SK-N-MC (cell line): Measurements from ENCODE around the gene MOXD1.

ENCODE experiments used
- DNase-seq: peaks from one replicate; pipeline ENCODE4 v3.0.0-alpha.2; 2011; ENCODE audit warnings: low read depth, low spot score
- H3K27ac ChIP-seq: fragments of 200-600 bp; sonication (generic); 2 replicates; pipeline ENCODE4 v1.5.1; 2016; ENCODE audit warnings: mixed run types
- H3K36me3 ChIP-seq: fragments of 200-600 bp; sonication (generic); 2 replicates; pipeline ENCODE4 v1.6.1; 2017; ENCODE audit warnings: antibody characterized with exemption, low read length, mixed read lengths; ENCODE audit not compliant: insufficient read depth
- H3K4me3 ChIP-seq: fragments of 200-600 bp; sonication (generic); 2 replicates; pipeline ENCODE4 v1.5.1; 2016
- H3K9ac ChIP-seq: fragments of 200-600 bp; sonication (generic); 2 replicates; pipeline ENCODE4 v1.8.0; 2017; ENCODE audit warnings: mixed run types, mixed read lengths; ENCODE audit not compliant: insufficient read length
- H3K9me3 ChIP-seq: fragments of 200-600 bp; sonication (generic); 2 replicates; pipeline ENCODE4 v1.6.1; 2017; ENCODE audit warnings: low read depth, mild to moderate bottlenecking, antibody characterized with exemption, low read length, moderate library complexity, mixed read lengths
- EZH2 ChIP-seq: fragments of 200-600 bp; sonication (generic); IDR thresholded peaks from one replicate; pipeline ENCODE4 v1.6.1; 2017; ENCODE audit warnings: antibody characterized with exemption
- FOXP2 ChIP-seq: optimal IDR thresholded peaks from 2 replicates; pipeline ENCODE3; 2011; ENCODE audit warnings: mild to moderate bottlenecking, moderate library complexity; ENCODE audit not compliant: insufficient read depth; ENCODE audit errors: extremely low read length, control extremely low read depth
- POLR2AphosphoS5 ChIP-seq: IDR thresholded peaks from 2 replicates; pipeline ENCODE4 v1.6.1; 2012; ENCODE audit warnings: mild to moderate bottlenecking, low read depth, low read length, borderline replicate concordance

The MOXD1 gene

DNA sequence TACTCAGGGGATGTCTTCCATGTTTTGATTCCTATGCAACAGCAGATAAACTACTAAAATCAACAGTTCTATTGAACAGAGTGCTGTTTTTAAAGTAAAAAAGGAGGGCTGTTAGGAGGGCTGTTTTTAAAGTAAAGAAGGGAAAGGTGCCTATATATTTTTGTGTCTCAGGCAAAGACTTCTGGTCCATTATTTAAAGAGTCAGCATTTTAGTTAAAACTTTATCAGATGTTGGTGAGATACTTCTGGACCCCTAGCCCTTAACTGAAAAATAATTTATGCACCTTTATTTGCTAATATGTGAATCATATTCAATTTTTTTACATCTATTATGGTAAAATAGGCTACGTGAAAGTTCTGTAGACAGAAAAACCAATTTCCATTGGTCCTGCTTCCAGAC lies 144.8 kb downstream of the MOXD1 start:
- DNase-seq: no peak
- TF ChIP-seq EZH2 (no peak), FOXP2 (no peak), POLR2AphosphoS5 (no peak)
- H3K9me3 ChIP-seq: no peaks in the 10 kb centered on the region
- no peak overlapping the region for H3K27ac ChIP-seq
- H3K9ac ChIP-seq: no peak overlapping the region
- H3K36me3 ChIP-seq: no peaks in the 10 kb centered on the region
- no peak overlapping the region for H3K4me3 ChIP-seq

DNA sequence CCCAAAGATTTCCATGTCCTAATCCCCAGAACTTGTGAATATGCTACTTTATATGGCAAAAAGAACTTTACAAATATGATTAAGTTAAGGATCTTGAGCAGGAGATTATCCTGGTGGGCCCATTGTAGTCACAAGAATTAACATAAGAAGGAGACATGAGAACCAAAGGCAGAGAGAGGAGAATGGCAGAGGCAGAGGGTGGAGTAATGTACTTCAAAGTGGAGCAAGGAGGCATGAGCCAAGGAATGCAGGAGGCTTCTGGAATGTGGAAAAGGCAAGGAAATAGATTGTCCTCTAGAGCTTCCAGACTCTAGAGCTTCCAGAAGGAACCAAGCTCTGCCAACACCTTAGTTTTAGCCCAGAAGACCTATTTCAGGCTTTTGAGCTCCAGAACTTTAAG lies 147.4 kb downstream of the MOXD1 start:
- H3K4me3 ChIP-seq: no peak overlapping the region
- no peak for DNase-seq

GRCh38 chr6:132253211-132253610 lies 148.1 kb downstream of the MOXD1 start:
- Histone ChIP-seq H3K27ac (no peak overlapping the region), H3K4me3 (no peak overlapping the region), H3K36me3 (no peaks in the 10 kb centered on the region), H3K9ac (no peak overlapping the region), H3K9me3 (no peaks in the 10 kb centered on the region)
- no peak for TF ChIP-seq POLR2AphosphoS5
- no peak for TF ChIP-seq FOXP2
- TF ChIP-seq EZH2: no peak
- DNase-seq: no peak

More for the DNA sequence above, 147.4 kb downstream of the MOXD1 start:
- no peak for TF ChIP-seq FOXP2
- no peak for TF ChIP-seq POLR2AphosphoS5
- TF ChIP-seq EZH2: no peak
- Histone ChIP-seq H3K27ac (no peak overlapping the region), H3K9me3 (no peaks in the 10 kb centered on the region), H3K9ac (no peak overlapping the region), H3K36me3 (no peaks in the 10 kb centered on the region)

GRCh38 chr6:132252113-132252512 lies 149.2 kb downstream of the MOXD1 start:
- TF ChIP-seq EZH2 (no peak), FOXP2 (no peak), POLR2AphosphoS5 (no peak)
- no peaks in the 10 kb centered on the region for H3K36me3 ChIP-seq

GRCh38 chr6:132251711-132252110 lies 149.6 kb downstream of the MOXD1 start:
- H3K9ac ChIP-seq: no peak overlapping the region
- TF ChIP-seq POLR2AphosphoS5 (no peak), FOXP2 (no peak), EZH2 (no peak)
- H3K27ac ChIP-seq: no peak overlapping the region
- H3K9me3 ChIP-seq: no peaks in the 10 kb centered on the region
- no peak overlapping the region for H3K4me3 ChIP-seq
- no peaks in the 10 kb centered on the region for H3K36me3 ChIP-seq
- no peak for DNase-seq

More at GRCh38 chr6:132252113-132252512, 149.2 kb downstream of the MOXD1 start:
- no peak for DNase-seq
- Histone ChIP-seq H3K27ac (no peak overlapping the region), H3K9ac (no peak overlapping the region), H3K9me3 (no peaks in the 10 kb centered on the region), H3K4me3 (no peak overlapping the region)

DNA sequence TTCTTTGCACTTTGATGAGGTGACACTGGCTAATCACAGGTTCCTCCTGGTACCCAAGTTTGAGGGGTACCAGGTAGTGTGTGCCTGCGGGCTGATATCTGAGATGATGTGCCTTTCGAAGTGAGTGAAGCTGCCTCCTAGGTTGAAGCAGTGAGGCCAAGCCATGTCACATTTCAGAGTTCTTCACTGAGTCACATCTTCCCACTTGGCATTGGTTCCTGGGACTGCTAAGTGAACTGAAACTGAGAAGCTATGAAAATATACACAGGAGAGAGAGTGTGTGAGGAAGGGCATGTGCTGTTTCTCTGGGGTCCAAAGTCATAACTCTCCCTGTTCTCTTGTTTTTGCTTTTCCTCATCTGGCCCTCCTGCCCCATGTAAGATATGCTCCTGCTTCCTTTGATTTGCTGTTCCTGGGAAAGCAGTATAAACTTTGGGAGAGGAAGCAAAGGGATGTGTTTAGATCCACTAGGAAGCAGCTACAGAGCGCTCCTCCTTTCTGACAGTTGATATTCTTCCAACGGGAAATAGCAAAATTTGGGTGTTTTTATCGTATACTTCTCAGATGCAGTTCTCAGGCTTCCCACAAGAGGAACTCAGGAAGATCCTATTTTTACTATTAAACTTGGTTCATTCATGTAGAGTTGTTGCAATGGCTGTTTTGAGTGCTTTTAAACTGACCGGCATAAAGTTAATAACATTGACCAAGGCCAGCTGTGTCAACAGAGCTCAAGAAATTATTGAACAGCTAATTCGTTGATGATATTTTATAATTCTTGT lies 153.7 kb downstream of the MOXD1 start:
- no peaks in the 10 kb centered on the region for H3K36me3 ChIP-seq
- H3K9ac ChIP-seq: no peak overlapping the region

GRCh38 chr6:132246632-132247270 lies 154.5 kb downstream of the MOXD1 start:
- DNase-seq: no peak
- no peaks in the 10 kb centered on the region for H3K9me3 ChIP-seq
- no peaks in the 10 kb centered on the region for H3K36me3 ChIP-seq
- no peak for TF ChIP-seq FOXP2
- no peak for TF ChIP-seq EZH2
- no peak for TF ChIP-seq POLR2AphosphoS5
- no peak overlapping the region for H3K27ac ChIP-seq
- no peak overlapping the region for H3K4me3 ChIP-seq
- no peak overlapping the region for H3K9ac ChIP-seq

More for the DNA sequence above, 153.7 kb downstream of the MOXD1 start:
- TF ChIP-seq EZH2 (no peak), FOXP2 (no peak), POLR2AphosphoS5 (no peak)
- no peak for DNase-seq
- no peak overlapping the region for H3K4me3 ChIP-seq
- no peaks in the 10 kb centered on the region for H3K9me3 ChIP-seq
- H3K27ac ChIP-seq: no peak overlapping the region

DNA sequence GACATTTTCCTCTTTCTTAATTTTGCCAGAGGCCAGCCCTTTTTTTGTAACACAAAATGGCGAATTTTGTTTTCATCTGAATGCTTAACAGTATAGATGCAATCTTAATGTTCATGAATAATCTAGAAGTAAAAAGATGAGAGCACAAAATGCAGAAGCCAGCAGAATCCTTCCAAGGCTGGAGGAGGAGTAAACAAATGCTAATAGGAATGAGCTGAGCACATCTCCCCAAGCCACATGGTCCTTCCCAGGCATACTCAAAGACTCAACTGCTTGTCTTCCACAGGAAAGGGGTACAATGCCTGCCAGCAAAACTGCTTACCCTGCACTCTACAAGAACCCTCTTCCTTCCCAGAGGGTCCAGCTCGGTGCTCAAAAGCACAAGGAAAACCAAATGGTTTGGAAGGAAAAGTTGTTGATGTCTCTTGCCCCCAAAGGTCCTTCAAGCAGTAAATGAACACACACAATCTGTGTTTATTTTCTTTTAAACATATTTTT lies 155.1 kb downstream of the MOXD1 start:
- Histone ChIP-seq H3K9ac (no peak overlapping the region), H3K36me3 (no peaks in the 10 kb centered on the region), H3K27ac (no peak overlapping the region), H3K4me3 (no peak overlapping the region), H3K9me3 (no peaks in the 10 kb centered on the region)
- TF ChIP-seq FOXP2 (peak; percentile 64), POLR2AphosphoS5 (no peak)
- DNase-seq: no peak
